Suprapubic skin (tissue), 3 donors: ENCODE data around the gene BCLAF3.

Experiments used
- POLR2A ChIP-seq, 2 donors: fragments of 450-650 bp; IDR thresholded peaks; one replicate each; pipeline ENCODE4 v1.6.1; 2017; ENCODE audit warnings: antibody characterized with exemption in 2 of 2, mild to moderate bottlenecking in 2 of 2, moderate library complexity in 2 of 2
- TF ChIP-seq, protein P1 (sequence below), 2 donors: fragments of 200-600 bp in 1 of 2; fragments of 450-650 bp in 1 of 2; sonication (generic) in 1 of 2; IDR thresholded peaks; one replicate each; pipeline ENCODE4 v1.5.1; 2016 to 2019; ENCODE audit warnings: antibody characterized with exemption in 2 of 2, mild to moderate bottlenecking in 1 of 2, moderate library complexity in 1 of 2

DNA sequence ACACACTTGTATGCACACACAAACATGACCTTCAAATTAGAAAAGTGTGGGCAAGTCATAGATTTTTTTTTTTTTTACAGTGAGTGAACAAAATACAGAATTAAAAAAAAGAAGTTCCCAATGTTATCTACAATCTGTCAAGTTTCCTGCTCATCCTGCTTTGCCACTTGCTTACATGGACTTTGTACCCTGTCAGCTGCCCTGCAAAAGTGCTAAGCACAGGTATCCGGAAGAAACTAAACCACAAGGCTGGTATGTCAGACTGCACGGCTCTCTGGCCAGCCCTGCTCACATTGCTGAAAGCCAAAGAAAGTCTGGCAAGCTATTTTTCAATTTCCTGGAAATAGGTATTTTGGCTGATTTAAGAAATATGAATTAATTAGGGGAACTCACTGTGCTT, 38.9 kb upstream of the BCLAF3 start:
- TF ChIP-seq, protein P1, sequence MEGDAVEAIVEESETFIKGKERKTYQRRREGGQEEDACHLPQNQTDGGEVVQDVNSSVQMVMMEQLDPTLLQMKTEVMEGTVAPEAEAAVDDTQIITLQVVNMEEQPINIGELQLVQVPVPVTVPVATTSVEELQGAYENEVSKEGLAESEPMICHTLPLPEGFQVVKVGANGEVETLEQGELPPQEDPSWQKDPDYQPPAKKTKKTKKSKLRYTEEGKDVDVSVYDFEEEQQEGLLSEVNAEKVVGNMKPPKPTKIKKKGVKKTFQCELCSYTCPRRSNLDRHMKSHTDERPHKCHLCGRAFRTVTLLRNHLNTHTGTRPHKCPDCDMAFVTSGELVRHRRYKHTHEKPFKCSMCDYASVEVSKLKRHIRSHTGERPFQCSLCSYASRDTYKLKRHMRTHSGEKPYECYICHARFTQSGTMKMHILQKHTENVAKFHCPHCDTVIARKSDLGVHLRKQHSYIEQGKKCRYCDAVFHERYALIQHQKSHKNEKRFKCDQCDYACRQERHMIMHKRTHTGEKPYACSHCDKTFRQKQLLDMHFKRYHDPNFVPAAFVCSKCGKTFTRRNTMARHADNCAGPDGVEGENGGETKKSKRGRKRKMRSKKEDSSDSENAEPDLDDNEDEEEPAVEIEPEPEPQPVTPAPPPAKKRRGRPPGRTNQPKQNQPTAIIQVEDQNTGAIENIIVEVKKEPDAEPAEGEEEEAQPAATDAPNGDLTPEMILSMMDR (IDR thresholded peaks at IDR 0.05), result no peak
- TF ChIP-seq POLR2A (IDR thresholded peaks at IDR 0.05), result no peak
